ENCODE results near the gene SSH3.

Gene SSH3, protein sequence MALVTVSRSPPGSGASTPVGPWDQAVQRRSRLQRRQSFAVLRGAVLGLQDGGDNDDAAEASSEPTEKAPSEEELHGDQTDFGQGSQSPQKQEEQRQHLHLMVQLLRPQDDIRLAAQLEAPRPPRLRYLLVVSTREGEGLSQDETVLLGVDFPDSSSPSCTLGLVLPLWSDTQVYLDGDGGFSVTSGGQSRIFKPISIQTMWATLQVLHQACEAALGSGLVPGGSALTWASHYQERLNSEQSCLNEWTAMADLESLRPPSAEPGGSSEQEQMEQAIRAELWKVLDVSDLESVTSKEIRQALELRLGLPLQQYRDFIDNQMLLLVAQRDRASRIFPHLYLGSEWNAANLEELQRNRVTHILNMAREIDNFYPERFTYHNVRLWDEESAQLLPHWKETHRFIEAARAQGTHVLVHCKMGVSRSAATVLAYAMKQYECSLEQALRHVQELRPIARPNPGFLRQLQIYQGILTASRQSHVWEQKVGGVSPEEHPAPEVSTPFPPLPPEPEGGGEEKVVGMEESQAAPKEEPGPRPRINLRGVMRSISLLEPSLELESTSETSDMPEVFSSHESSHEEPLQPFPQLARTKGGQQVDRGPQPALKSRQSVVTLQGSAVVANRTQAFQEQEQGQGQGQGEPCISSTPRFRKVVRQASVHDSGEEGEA

GRCh38 chr11:67303132-67303834 lies at the start of gene SSH3:
SSH3 (plus strand) TSS chr11:67303530; CDS start chr11:67303626, 96 bp downstream.
- no peak for DNase-seq

- DNase-seq: no peak
These were observed 49.3 kb upstream of the SSH3 start for GRCh38 chr11:67253872-67254624.

- DNase-seq: no peak
These were observed 48.5 kb upstream of the SSH3 start for GRCh38 chr11:67254798-67255197.

- DNase-seq: no peak
These were observed 48.0 kb upstream of the SSH3 start for GRCh38 chr11:67255353-67255752.

DNA sequence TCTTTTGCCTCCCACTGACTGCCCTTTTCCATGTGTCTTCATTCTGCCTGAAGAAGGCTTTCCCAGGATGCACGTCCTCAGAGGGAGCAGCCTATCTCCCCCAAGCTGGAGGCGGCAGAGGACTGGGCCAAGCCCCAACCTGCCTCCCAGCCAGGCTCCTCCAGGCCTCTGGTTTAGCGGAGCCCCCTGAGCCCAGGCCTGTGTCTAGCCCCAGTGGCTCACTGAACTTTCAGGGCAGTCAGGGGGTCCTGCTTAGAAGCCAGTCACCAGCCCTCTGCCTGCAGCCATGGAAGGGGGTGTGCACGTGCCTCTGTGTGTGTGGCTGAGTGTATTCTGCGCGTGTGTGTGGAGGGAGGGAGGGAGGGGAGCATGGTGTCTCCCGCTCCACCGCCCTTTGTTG lies 47.5 kb upstream of the SSH3 start:
- no peak for DNase-seq

DNA sequence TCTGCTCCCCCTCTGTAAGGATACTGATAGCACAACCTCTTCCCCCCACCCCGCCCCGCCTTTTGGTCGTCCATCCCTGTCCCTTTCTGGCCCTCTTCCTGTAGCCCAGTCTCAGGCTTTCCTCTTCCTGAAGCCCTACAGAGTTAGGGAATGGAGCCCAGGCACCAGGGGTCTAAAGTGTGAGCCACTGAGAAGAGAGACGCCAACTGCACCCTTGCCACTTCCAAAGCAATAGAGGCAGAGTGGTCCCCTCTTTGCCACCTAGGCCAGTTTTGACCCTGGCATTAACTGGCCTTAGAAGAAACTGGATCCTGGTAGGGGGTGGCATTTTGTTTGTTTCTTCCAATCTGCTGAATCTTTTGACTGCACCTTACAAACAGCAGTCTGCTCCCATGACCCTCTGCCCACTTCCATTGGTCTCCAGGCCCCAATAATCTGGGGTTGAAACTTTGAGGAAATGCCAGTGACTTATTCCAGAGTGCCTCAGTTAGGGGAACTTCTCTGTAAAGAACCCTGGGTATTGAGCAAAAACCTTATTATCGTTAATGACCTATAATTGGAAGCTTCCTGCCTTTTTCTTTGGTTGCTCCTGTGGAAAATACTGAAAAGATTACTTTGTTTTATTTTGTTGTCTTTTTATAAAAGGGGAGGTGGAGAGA lies 46.7 kb upstream of the SSH3 start:
- DNase-seq: no peak

GRCh38 chr11:67260406-67260805 lies 42.9 kb upstream of the SSH3 start:
- DNase-seq: no peak

GRCh38 chr11:67260885-67261639 lies 42.3 kb upstream of the SSH3 start:
- DNase-seq: peak; percentile 52

GRCh38 chr11:67261640-67261945 lies 41.7 kb upstream of the SSH3 start:
- DNase-seq: no peak

DNA sequence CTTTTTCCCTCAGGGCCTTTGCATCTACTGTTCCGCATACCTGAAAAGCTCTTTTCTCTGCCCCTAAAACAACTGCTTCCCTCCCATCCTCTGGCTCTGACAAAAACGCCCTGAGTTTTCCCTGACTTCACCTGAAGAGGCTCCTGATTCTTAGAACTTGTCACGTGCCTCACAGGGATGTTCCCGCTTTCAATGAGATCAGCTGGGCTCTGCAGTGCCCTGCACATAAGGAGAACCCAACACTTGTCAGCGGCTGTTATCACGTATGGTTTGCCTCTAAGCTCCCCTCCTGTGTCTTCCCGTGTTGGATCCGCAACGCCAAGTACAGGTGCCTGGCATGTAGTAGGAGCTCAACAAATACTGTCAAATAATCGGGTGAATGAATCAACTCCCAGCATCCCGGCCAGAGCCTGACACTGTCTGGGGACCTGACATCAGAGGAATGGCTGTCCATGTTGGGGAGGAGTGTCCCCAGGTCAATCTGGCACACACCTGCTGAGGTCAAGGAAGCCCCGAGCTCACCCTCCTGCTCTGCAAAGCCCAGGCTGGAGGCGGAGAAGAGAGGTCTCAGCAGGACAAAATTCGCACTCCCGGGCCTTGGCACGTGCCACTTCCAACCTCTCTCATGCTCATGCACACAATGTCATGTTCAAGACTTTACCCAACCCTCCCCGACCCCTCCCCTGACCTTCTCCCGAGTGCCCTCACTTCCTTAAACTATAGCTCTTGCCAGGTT lies 41.2 kb upstream of the SSH3 start:
- DNase-seq: no peak

DNA sequence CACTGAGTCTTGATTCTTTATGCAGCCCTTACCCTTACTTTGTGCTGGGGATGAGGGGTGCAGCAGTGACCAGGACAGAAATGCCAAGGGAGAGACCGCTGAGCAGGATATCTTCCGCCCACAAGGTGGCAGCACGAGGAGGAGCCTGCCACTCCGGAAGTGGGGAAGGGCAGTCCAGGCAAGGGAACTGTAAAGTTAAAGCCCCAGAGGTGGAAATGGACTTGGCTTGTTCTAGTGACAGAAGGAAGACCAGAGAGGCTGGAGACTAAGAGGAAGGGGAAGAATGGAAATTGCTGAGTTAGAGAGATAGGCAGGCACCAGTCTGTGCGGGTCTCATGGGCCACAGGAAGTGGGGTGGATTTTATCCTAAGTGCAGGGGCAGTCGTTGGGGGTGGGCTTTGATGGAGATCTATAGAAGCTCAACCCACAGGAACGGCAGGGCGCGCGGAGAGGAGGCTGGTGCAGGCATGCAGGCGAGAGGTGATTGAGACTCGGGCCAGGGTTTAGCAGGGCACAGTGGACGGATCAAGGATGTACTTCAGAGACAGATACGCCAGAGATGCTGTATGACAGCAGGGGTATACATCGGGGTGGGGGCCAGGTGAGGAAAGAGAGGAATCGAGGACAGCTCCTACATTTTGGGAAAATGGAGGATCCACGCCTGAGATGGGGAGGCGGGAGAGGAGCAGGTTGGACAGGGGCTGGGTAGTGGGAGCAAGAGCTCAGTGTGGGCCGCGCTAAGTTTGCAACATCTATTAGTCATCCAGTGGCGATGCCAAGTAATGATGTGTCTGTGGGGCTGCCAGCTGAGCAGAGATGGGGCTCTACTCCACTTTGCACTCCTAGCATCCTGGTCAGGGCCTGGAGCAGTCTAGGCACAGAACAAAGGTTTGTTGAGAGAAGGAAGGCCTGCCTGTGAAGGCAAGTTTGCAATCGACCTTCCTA lies 40.3 kb upstream of the SSH3 start:
- peak; percentile 56 for DNase-seq

GRCh38 chr11:67264260-67264659 lies 39.1 kb upstream of the SSH3 start:
- no peak for DNase-seq

DNA sequence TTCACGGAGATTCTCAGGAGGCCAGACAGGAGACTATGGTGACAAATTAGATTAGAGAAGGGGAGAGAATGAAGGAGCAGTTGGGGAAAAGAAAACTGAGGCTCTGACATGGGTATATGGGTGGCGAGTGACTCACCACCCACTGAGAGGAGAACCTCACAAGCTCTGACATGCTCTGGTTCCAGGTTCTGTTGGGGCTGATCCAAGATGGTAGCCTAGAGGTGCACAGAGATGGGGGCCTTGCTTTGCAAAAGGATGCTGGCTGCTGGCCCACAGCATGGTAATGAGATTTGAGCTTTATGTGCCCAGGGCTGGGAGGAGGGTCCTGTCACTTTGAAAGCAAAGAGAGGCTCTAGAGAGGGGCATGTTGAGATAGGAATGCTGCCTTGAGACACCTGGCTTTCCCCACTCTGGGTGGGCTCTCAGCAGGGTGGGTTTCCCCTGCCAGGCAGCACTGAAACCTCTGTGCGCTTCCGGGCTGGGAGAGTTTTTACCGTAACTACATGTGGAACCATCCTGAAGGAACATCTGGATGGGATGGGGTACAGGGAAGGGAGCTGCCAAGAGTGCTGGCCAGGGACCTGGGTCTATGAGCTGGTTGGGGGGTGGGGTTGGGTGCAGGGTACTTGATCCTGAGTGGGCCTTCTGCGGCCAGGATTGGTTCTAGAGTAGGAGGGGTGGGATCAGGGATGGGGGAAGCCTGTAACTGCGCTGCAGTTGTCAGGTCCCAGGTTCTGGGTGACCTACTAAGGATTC lies 38.3 kb upstream of the SSH3 start:
- no peak for DNase-seq

- DNase-seq: peak; percentile 35
These were observed 37.5 kb upstream of the SSH3 start for GRCh38 chr11:67265633-67266448.

DNA sequence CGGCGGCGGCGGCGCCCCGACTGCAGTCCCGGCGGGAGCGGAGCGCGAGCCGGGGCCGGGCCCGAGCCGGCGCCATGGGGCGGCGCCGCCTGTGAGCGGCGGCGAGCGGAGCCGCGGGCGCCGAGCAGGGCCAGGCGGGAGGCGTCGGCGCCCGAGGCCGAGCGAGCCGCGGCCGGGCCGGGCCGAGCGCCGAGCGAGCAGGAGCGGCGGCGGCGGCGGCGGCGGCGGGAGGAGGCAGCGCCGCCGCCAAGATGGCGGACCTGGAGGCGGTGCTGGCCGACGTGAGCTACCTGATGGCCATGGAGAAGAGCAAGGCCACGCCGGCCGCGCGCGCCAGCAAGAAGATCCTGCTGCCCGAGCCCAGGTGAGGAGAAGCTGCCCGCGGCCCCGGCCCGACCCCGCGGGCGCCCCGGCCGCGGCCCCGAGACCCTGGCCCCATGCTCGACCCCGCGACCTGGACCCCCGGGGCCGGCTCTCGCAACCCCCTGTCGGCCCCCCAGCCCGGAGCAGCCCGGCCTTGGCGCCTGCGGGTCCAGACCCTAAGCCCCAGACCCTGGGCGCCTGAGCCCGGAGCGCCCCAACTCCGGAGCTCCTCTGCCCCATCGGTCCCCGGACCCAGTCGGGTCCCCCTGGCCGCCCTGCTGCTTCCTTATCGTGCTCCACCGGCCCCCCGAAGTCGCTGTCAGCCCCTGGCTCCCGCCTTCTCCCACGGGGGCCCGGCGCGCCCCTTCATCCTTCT lies 36.7 kb upstream of the SSH3 start, which contains the start of gene GRK2:
Gene GRK2, plus strand, starts transcription at position 25 of the 739 bp plus-strand sequence. Its CDS starts 227 bp downstream, at position 252.
- no peak for DNase-seq

GRCh38 chr11:67267188-67268080 lies 35.9 kb upstream of the SSH3 start:
- DNase-seq: no peak

All from T1000 (cell line).